HepG2 (cell line): ENCODE results near the gene ACCS.

Experiments used
- CTCF ChIP-seq: sonication (generic); formaldehyde crosslinking; IDR thresholded peaks from 2 replicates; pipeline ENCODE4 v1.5.0; 2020; ENCODE audit warnings: mild to moderate bottlenecking, missing genetic modification reagents, moderate library complexity
- IRF1 ChIP-seq: sonication (generic); formaldehyde crosslinking; IDR thresholded peaks from 2 replicates; pipeline ENCODE4 v1.4.0; 2020; ENCODE audit warnings: low read depth, mild to moderate bottlenecking, missing genetic modification reagents
- RBM22 ChIP-seq: fragments of 200-400 bp; formaldehyde crosslinking; optimal IDR thresholded peaks from 2 replicates; pipeline ENCODE3; 2017; ENCODE audit warnings: mild to moderate bottlenecking, low read length, moderate library complexity
- SMARCE1 ChIP-seq: fragments of 450-650 bp; IDR thresholded peaks from 2 replicates; pipeline ENCODE4 v1.6.1; 2017; ENCODE audit warnings: borderline replicate concordance
- ZFP91 ChIP-seq: sonication (generic); formaldehyde crosslinking; IDR thresholded peaks from 2 replicates; pipeline ENCODE4 v1.9.0; 2022; ENCODE audit warnings: missing genetic modification reagents, mild to moderate bottlenecking, borderline replicate concordance

DNA sequence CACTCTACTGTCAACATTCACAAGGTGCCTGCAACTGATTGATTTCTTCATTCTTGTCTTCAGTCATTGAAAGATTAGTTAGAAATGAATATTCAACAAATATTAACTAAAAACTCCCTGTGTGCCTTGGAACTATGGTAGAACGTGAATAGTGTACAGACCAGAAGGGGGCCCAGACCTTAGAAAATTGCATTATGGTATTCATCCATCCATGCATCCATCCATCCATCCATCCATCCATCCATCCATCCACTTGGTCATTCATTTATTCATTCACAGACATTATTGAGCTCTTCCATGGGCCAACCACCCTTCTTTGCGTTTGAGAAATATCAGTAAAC lies 28.4 kb upstream of the ACCS start:
- TF ChIP-seq SMARCE1 (no peak), CTCF (CRISPR knock-in tag) (no peak), RBM22 (no peak), ZFP91 (CRISPR knock-in tag) (no peak), IRF1 (CRISPR knock-in tag) (no peak)
